Measurements from ENCODE around the gene KRT74. TPM values are rescaled to one million over a fixed set of nuclear protein-coding genes. Genes with fewer than 3 reads are reported as not detected.

Gene KRT74
- not detected for total RNA-seq

- TF ChIP-seq CTCF (IDR thresholded peaks at IDR 0.05; ENCODE audit: low read depth): no peak
These were observed at the start of gene KRT74 for GRCh38 chr12:52573743-52574142. Gene KRT74 (minus strand): TSS chr12:52573843. CDS start chr12:52573777, 66 bp downstream.

- no peak for TF ChIP-seq CTCF (IDR thresholded peaks at IDR 0.05; ENCODE audit: low read depth)
These were observed 48.7 kb upstream of the KRT74 start for GRCh38 chr12:52622349-52622748.

- TF ChIP-seq CTCF (IDR thresholded peaks at IDR 0.05; ENCODE audit: low read depth): no peak
These were observed 45.2 kb upstream of the KRT74 start for GRCh38 chr12:52618866-52619265.

- TF ChIP-seq CTCF (IDR thresholded peaks at IDR 0.05; ENCODE audit: low read depth): no peak
These were observed 44.6 kb upstream of the KRT74 start, which contains the start of gene KRT73 for GRCh38 chr12:52618216-52618615. Gene KRT73 (minus strand): TSS chr12:52618559. CDS start chr12:52618524, 35 bp downstream.

- TF ChIP-seq CTCF (IDR thresholded peaks at IDR 0.05; ENCODE audit: low read depth): no peak
These were observed 43.8 kb upstream of the KRT74 start for GRCh38 chr12:52617403-52617785.

- no peak for TF ChIP-seq CTCF (IDR thresholded peaks at IDR 0.05; ENCODE audit: low read depth)
These were observed 43.2 kb upstream of the KRT74 start for GRCh38 chr12:52616680-52617402.

- no peak for TF ChIP-seq CTCF (IDR thresholded peaks at IDR 0.05; ENCODE audit: low read depth)
These were observed 42.3 kb upstream of the KRT74 start for GRCh38 chr12:52615912-52616311.

Measured in subcutaneous adipose tissue (tissue), 4 donors.